CD4-positive, alpha-beta T cell treated with Interleukin-1 beta for 1 hour (primary cell): ENCODE data around the gene FLT4.
"Not testable (repeated sequence)": the region's sequence is repeated elsewhere in the genome, so short reads cannot be mapped to it uniquely, and the experiment has no call there.

Experiments used
- DNase-seq, 2 donors: peaks; one replicate each; pipeline ENCODE4 v3.0.0-alpha.2; 2020 to 2022

FLT4 gene

DNA sequence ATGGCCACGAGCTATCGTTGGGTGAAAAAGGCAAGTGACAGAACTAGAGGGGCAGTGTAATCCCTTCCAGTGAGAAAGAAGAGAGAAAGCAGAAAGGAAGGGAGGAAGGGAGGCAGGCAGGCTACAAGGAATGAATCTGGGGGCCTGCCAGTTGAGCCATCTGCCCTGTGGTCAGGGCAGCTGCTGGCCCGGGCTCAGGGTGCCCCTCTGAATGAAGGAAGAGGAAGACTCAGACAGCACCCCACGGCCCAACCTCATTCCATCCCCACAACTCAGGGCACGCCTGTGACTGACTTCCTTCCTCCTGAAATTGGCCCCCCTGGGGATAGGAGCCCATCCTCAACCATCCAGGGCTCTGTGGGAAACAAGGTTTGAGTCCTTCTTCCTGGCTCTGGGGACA lies 20.3 kb upstream of the FLT4 start:
- no peak for DNase-seq

DNA sequence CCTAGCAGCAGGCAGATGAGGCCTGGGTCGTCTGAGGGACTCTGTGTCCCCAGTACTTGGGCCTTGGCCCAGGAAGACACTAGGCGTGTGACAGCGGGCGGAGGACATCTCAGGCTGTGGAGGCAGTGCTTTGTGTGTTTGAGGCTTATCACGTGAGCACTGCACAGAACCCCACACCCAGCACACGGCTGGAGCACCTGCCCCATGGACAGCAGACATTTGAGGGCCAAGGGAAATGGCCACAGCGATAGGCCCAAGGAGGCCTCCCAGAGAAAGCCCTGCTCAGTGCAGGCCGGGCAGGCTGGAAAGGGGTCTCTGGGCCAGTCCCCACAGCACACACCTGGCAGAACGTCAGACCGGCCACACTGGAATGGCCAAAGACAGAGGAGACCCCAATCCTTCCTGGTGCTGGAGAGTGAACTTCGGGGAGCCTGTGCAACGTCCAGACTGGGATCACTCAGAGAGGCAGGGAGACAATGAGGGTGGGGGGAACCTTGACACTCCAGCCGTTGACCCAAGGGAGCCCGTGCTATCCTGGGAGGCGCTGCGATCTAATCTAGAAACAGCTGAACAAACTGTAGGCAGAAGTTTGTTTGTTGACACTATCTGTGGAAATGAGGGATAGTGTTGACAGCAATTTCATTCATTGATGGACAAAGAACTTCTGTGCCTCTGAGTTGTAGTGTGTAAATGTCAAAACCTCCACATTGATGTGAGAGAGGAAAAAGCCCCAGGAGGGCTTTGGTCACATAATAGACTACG lies 19.6 kb upstream of the FLT4 start:
- no peak for DNase-seq

DNA sequence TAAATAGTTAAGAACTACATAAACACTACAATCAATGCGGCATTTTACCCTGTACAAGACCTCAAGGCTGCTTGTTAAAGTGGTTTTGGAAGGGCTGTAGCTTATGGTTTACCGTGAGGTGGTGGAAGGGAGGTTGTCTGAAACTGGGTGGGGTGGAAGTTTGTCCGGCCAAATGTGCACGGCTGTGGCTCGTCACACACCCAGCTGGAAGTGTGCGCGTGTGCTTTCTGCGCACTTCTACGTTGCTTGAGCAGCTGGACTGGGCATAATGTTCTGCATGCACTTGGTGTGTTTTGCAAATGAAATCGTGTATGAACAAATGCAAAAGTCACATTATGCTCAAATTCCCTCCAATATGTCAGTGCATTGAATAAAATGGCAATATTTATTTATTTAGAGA lies 17.4 kb upstream of the FLT4 start:
- DNase-seq: no peak

DNA sequence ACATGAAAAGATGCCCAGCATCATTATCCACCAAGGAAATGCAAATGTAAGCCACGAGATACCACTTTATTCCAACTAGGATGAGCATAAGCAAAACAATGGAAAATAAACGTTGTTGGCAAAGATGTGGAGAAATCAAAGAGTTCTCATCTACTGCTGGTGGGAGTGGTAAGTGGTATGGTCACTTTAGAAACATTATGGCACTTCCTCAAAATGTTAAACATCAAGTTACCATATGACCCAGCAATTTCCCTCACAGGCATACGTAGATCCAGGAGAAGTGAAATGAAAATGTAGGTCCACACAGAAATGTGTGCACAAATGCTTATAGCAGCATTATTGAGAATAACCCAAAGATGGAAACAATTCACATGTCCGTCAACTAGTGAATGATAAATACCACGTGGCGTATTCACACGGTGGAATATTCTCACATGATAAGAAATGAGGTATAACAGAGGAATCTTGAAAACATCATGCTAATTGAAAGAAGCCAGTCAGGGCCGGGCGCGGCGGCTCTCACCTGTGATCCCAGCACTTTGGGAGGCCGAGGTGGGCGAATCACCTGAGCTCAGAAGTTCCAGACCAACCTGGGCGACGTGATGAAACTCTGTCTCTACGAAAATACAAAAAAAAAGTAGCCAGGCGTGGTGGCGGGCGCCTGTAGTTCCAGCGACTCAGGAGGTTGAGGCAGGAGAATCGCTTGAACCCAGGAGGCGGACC lies 16.4 kb upstream of the FLT4 start:
- no peak for DNase-seq

DNA sequence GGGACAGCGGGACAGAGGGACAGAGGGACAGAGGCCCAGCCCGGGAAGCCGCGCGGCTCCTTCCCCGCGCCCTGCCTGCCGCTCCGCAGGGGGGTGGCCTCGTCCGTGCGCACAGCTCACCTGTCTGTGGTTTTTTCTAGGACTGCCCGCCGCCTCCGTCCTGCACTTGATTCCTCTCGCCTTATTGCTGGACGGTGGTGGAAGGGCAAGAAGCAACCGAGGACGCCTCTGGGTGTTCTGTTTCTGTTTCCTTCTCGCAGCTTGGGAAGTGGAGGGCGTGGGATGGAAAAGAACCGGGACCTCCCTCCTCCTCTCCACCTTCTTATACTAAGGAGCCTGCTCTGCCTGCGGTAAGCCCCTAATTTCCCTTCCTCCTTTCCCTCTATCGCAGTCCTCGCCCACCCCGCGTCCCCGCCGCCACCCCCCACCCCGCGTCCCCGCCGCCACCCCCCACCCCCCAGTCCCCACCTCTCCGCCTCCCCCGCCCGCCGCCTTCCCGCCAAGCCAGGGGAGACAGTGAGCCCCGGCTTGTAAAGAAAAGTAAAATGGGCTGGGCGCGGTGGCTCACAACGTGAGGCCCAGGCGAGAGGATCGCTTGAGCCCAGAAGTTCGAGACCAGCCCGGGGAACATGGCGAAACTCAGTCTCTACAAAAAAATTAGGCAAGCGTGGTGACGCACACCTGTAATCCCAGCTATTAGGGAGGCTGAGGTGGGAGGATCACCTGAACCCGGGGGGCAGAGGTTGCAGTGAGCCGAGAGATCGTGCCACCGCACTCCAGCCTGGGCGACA lies 9.6 kb upstream of the FLT4 start:
- DNase-seq: no peak

DNA sequence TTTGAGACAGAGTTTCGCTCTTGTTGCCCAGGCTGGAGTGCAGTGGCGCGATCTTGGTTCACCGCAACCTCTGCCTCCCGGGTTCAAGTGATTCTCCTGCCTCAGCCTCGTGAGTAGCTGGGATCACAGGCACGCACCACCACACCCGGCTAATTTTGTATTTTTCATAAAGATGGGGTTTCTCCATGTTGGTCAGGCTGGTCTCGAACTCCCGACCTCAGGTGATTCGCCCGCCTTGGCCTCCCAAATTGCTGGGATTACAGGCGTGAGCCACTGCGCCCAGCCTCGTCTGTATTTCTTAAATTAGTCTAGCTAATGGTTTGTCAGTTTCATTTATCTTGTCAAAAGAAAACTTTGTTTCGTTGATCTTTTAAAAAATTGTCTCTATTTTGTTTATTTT lies 5.8 kb upstream of the FLT4 start:
- not testable (repeated sequence) for DNase-seq

DNA sequence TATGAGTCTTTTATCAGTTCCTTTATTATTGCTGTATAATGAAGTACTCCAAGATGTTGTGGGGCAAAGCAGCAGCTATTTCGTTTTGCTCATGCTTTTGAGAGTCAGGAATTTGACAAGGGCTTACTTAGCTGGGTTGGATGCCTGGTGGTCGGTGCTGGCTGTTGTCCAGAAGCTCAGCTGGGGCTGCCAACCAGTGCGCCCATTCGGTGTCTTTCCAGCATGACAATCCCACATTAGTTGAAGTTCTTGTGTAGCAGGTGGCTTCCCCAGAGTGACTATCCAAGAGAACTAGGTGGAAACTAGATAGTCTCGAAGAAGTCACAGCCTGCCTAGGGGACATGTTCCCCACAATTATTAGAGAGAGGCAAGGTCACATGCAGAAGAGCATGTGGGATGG lies 3.4 kb upstream of the FLT4 start:
- no peak for DNase-seq

DNA sequence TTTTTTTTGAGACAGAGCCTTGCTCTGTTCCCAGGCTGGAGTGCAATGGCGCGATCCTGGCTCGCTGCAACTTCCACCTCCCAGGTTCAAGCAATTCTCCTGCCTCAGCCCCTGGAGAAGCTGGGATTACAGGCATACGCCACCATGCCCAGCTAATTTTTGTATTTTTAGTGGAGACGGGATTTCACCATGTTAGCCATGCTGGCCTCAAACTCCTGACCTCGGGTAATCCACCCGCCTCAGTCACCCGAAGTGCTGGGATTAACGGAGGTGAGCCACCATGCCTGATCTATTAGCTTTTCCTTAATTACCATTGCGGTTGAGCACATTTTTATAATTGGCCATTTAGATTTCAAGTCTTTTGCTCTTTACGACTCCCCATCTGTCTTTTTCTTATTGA lies 2.9 kb upstream of the FLT4 start:
- no peak for DNase-seq

DNA sequence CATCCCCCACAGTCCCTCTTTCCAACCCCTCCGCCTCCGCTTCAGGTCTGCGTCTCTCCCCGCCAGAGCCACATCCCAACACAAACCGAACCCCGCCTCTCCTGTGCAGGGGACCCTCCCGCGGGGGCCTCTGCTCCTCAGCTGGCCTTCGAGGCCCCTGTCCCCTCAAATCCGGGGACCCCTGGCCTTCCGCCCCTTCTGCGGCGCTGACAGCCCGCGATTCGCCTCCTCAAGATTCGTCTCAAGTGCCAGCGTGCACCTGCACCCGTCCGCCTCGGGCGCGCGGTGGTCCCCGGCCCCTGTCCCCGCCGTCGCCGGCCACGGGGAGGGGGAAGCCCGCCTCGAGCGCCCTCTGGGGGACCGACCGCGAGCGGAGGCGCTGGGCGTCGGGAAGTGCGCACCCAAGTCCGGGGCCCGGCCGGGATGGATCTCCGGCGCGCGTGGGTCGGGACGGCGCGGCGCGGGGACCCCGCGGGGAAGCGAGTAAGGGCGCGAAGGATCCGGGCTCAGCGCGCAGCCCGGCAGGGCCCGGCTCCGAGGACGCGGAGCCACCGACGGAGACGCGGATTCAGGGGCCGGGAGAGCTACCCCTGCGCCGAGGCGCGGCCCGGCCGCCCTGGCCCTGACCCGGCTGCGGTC lies 623 bp downstream of the FLT4 start:
- no peak for DNase-seq

DNA sequence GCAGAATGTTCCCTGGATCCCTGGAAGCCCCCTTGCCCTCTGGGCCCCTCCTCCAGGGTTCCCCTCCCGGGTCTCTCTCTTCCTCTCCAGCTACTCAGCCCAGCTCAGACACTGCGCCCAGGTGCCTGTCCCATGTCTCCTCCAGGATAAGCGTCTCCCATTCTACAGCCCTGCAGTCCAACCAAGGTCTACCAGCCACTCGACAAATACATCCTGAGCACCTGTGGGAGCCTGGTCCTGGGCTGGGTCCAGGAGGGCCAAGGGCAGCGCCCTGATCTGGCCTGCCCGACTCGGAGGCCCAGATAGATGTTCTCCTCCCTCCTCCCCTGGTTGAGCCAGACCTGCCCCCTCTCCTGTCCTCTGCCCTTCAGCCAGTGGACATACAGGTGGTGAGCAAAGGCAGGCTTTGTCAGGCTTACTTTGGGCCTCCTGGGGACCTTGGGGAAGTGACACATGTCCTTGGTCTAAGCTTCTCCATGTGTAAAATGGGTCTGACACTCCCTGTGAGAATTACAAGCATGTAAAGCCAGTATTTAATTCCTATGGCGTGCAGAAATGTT lies 1.4 kb downstream of the FLT4 start:
- no peak for DNase-seq

DNA sequence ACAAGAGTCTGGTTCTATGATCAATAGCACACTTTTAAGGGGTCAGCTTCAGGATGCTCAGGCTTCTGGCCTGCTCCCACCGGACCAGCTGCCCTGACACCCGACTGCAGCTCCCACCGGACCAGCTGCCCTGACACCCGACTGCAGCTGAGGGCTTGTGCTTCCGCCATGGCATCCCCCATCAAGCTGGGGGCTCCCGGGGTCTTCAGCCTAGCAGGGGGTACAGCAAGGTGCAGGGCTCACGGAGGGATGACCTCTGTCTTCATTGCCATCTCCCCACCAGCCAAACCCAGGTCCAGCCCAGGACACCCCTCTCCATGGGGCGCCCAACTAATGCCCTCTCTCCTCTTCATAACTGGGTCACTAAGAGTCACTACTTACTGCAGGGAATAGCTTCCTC lies 1.9 kb downstream of the FLT4 start:
- no peak for DNase-seq

DNA sequence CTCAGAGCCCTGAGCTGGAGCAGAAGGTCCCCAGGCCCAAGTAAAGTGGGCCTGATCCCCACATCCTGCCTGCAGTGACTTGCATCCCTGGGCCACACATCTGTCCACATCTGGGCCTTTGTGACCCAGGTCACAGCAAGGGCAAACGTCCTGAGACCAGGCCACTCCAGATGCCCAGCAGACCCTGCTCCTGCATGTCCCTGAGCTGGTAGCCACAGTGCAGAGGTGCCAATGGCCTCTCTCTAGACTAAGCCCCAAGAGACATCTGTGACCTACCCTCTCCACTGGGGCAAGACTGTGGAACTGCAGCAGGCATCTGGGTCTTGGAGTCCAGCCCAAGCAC lies 2.5 kb downstream of the FLT4 start:
- no peak for DNase-seq

DNA sequence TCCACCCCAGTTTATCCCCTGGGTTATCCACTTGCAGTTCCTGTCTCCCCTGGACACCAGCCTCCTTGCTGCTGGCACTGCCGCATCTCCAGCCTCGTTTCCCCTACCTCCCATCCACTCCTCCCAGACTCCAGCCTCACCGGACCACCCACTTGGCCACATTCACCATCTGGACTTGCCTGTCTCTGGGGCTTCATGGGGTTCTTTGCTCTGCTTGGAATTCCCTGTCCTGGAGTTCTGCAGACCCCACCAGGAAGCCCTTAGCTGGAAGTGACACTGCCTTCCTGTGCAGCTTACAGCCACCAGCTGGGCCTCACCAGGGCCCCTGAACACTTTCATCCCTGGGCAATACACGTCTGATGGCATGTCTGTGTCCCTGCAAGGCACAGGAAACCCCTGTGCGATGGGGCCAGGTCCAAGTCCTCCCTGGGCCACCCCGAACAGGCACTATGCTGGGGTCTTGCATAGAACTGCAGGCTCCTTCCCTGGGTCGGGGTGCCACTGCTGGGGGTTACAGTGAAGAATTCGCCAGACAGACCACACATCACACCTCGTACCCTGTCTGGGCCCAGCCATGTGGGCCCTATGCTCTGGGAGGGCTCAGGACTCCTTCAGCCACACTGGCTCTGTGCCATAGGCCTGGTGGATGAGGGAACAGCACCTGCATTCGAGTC lies 3.0 kb downstream of the FLT4 start:
- DNase-seq: no peak

DNA sequence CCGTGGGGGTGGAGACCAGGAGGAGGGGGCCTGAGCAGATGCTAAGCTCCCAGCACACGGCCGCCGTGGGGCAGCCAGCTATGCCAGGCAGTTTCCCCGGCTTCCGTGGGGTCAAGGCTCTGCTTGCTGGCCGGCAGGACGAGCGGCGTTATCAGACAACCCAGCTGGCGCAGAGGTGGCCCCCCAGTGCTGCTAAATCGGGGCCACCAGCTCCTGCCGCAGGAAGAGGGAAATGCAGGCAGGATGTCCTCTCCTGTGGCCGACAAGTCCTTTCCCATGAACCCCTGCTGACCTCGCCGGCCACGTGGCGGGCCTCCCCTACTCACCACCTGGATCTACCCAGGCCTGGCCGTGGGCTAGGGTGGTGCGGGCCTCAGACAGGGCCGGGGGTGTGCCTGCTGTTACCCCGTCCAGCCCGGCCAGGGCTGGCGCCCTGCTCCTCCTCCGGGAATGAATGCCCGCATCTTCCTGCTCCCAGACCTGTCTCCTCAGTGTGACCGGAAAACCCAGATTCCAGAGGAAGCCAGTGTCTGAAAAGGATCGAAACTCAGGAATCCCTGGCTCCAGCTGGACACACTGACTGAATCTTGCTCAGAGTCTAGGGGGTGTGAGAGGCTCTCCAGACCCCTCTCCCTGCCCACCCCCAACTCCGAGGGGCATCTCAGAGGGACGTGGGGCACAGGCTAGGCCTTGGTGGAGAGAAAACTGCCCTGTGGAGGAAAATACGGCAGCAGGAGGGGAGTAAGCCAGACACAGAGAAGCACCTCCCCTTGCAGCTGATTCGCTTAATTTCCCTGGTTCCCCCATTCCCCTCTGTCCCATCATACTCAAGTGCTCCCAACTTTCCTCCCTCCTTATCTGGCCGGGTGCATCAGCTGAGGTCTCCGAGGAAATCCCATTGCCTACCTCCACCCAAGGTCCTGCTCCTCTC lies 3.9 kb downstream of the FLT4 start:
- DNase-seq: no peak

DNA sequence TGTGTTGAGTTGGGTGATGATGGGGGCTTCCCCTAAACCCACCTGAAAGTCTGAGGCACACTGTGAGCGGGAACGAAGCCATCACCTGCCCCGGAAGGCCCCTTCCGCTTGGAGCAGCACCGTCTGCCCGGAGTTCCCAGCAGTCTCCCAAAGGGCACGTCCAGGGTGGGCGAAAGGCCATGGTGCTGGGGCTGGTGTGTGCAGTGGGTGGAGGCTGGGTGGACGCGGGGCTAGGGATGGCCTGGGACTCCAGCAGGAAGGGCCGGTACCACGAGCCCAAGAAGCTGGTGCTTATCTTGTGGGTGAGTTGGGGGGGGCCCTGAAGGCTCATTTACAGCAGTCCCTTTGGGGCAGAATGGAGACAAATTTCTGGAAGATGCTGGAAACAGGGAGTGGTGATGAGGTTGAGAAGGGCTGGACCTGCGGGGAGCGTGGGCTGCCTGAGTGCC lies 4.6 kb downstream of the FLT4 start:
- no peak for DNase-seq

DNA sequence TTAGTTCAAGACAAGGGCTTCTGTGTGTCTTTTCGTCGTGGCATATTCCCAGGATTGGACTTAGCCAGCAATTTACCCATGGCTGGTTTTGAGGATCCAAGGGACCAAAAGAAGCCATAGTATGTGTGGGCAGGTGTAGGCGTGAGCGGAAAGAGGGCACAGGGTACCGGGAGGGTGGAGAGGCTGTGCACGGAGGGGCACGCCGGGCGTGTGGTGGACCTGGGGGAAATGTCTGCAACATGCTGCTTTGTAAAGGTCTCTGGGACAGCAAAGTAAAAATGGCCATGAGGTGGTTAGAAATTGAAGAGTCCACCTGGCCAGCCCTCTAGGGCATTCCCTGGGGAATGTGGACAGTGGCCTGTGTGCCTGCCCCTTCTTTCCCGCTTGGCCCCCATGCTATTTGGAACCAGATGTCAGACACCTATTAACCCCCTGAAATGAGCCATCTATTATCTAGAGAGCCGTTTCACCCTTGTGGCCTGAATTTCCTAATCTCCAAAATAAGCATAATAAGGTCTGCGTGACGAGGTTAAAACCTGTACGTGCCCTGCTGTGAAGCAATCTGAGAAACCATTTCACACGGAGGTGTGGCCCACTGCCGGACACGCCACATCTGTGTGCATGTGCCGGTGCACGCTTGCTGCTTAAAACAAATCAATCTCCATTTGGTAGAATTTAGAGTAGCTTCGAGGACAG lies 5.1 kb downstream of the FLT4 start:
- no peak for DNase-seq

DNA sequence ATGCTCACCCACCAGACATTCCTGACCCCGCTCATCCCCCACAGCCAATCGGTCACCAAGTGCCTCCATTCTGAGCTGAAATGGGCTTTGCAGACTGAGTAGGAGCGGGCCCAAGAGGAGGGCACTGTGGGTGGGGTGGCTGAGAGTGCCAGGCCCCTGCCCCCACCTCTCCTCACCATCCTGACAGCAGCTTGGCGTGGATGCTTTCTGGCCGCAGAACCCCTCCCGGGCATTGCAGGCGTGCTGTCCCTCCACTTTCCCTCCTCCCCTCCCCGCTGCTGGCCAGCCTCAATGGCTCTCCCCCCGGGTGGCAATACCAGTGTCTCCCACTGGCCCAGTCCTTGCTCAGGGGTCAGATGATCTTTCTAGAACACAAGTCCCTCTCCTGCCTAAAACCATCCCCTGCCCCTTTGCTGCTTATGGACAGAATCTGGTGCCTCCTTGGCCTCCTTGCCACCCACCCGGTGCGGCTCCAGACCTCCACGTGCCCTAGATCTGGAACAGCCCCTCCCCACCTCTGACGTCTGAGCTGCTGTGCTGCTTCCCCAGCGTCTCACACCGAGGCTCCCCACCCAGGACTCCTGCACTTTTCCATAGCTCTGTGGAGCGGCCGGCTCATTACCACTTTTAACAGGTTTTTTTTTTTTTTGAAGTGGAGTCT lies 6.1 kb downstream of the FLT4 start:
- no peak for DNase-seq

DNA sequence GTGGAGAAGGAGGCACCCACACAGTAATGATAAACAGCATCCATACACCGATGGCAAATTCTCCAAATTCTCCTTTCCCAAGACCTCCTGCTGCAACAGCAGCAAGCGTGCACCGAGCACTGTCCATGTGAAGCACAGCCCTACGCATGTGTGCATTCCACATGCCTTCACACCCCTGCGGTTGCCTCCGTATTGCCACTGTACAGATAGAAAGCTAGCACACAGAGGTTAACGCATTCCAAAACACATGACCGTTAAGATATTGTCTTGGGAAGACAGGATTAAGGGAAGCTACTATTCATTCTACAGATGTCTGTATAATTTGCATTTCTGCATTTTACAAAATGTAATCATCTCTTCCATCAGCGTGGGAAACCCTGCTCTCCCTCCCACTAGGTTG lies 6.6 kb downstream of the FLT4 start:
- DNase-seq: no peak

DNA sequence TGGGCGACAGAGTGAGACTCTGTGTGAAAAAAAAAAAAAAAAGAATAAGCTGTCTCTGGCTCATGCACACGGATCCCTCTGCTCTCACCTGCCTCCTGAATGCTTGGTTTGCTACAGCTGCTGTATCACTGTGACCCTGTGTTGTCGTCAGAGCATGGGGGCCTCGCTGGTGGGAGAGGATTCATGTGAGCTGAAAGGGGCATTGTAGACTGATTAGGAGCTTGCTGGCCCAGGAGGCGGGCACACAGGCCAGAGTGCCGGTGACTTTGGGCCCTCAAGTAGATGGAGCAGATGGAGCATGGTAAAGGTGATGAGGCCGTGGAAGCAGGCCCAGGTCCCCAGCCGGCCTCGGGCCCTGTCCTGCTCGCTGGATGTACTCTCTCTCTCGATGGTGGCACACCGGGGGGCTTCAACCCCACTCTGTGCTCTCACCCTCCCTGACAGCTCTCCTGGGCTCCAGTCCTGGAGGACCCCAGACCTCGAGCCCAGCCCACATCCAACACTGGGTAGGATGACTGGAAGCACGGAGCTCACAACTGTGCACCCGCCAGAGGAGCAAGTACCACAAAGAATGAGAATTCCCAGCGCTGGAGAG lies 7.1 kb downstream of the FLT4 start:
- no peak for DNase-seq

DNA sequence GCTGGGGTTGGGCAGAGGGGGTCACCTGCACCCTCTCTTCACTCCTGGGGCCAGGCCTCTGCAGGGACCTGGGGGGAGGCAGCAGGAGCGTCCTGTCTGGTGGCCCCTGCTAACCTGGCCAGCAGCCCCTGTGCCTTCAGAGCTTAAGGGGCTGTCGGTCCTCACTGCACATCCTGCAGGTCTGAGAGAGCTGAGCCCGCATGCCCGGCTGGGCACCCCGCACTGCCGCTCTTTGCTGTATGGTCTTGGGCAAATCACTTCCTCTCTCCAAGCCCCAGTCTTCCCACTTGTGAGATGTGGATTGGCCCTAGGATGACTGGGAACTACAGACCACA lies 7.9 kb downstream of the FLT4 start:
- no peak for DNase-seq
